GM18507 (cell line): Measurements from ENCODE around the gene CYSLTR2.

ENCODE experiments used
- DNase-seq: peaks from one replicate; pipeline ENCODE4 v3.0.0; 2011; ENCODE audit warnings: low read depth; ENCODE audit not compliant: insufficient read length; ENCODE audit errors: extremely low spot score
- FAIRE-seq: peaks from 2 replicates; lab custom pipeline; 2011; peaks lifted over from hg19 to GRCh38; lab: Jason Lieb, UNC

The CYSLTR2 gene

GRCh38 chr13:48731001-48731658, 77.4 kb downstream of the CYSLTR2 start:
- DNase-seq (no peak), FAIRE-seq (no peak)

DNA sequence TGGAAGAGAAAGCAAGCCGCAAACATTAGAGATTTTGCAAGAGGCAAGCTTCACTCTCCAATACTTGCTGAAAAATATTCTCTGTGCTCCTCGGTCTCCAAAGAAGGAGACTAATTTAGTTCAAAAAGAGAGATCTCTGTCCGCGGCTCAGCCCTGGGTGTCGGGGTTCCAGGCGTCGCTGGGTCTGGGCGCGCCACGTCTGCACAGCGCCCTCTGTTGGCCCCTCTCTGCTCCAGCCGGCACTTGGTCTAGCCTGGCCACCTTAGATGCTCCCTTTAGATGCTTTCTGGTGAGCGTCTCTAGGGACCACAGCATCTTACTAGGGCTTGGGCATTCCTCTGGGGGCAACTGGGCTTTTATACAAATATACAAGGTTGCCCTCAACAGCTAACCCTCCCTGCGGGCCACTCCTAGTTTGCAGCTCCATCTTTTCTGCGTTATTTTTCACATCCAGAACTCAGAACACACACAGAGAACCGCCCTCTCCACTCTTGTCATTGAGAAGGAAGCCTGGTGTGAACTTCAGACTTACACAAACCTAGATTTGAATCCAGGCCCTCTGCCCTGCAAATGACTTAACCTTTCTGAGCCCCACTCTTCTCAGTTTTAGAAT, 78.3 kb downstream of the CYSLTR2 start:
- FAIRE-seq (peak; percentile 84), DNase-seq (peak; percentile 29)

DNA sequence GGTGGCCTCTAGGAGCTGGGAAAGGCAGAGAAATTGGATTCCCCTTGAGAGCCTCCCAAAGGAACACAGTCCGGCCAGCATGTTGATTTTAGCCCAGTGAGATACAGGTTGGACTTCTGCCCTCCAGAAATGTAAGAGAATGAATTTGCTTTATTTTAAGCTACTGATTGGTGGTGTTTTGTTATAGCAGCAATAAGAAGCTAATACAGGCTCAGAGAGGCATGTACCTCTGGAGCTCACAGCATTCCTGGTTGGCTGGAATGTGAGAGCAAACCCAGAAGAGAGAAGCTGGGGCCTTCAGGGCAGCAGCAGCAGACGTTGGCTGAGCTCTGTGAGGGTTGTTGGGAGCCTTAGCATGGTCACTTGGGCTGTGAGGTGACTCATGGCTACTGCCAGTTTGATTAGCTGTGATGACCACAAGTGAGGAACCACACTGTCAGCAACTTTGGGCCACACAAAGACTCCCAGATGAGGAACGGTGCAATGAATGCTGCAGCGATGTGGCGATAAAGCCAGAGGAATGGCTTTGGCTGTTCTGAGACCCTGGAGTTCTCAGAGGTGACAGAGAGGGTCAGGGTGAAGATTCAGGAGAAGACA, 80.1 kb downstream of the CYSLTR2 start:
- FAIRE-seq (no peak), DNase-seq (no peak)

- DNase-seq (no peak), FAIRE-seq (no peak)
Observed at GRCh38 chr13:48735571-48735970, 81.8 kb downstream of the CYSLTR2 start.

- FAIRE-seq (no peak), DNase-seq (no peak)
Observed at GRCh38 chr13:48737689-48738088, 84.0 kb downstream of the CYSLTR2 start.

GRCh38 chr13:48738311-48738710, 84.6 kb downstream of the CYSLTR2 start:
- DNase-seq = no peak
- FAIRE-seq = no peak

GRCh38 chr13:48739386-48739964, 85.7 kb downstream of the CYSLTR2 start:
- DNase-seq (no peak), FAIRE-seq (no peak)

GRCh38 chr13:48741377-48741776, 87.6 kb downstream of the CYSLTR2 start:
- DNase-seq = no peak
- no peak for FAIRE-seq

DNA sequence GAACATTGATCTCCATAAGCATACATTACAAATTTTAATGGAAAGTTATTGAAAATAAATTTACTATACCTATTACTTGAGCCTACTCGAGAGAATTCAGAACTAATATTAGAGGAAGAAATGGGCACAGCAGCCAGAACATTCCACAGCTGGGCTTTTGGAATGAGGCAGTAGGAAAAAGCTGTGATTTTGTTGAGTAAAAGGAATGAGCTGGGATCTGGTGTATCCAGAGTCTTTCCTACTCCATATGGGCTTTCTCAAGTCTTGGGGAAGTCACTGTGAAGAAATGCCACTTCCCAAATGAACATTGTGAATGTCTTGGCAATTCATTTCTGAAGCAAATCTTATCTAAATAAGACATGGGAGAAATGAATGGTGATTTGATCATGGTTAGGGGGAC, 93.1 kb downstream of the CYSLTR2 start:
- no peak for FAIRE-seq
- DNase-seq = no peak

DNA sequence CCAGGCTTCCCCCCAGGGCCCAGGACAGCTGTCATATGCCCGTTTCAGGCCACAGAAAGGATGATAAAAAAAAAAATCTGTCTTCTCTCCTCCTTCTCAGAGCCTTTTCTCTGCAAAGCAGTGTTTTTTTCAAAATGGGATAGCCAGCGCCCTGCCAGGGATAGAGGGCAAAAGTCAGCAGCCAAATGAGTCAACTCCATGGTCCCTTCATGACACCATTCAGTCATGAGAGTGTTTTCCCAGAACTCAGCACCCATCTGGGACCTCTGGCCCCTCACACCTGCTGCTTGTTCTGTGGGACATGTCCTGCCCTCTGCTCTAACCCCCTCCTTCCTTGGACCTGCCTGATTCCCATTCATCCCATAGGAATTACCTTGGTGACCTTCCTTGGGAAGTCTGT, 95.0 kb downstream of the CYSLTR2 start:
- no peak for FAIRE-seq

GRCh38 chr13:48749144-48749543, 95.4 kb downstream of the CYSLTR2 start:
- no peak for FAIRE-seq

More for the DNA sequence above, 95.0 kb downstream of the CYSLTR2 start:
- DNase-seq = no peak

DNA sequence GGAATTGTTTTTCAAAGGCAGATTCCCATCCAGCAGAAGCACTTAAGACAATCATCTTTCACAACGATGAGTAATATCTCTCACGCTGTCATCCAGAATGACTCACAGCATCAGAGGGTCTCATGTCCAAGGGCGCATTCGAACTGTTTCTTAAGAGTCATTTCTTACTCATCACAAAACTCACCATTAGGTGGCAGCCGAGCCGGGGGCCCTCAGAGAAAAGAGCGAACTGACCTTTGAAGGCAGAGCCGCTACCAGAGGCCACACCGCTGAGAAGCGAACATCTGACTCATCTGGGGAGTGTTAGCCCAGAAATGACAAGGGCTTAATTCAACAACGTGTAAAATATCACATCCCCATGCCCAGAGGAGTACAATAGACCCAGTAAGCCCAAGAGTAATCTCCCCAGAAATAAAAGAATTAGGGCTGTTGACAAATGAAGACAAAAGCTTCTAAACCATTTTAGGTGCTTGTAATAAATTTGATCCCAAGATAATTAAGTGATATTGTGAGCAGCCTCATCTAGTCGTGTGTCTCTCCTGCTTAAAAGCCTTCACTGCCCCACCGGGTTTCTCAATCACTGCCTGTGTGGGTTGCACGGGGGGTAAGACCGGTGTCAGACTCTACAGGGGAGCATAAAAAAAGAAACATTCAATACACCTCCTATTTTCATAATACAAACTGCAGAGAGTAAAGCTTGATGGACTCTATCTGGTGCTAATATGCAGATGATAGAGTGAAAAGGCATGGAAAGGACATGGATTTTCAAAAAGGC, 96.2 kb downstream of the CYSLTR2 start:
- FAIRE-seq (peak; percentile 90), DNase-seq (peak; percentile 30)

More at GRCh38 chr13:48749144-48749543, 95.4 kb downstream of the CYSLTR2 start:
- no peak for DNase-seq

DNA sequence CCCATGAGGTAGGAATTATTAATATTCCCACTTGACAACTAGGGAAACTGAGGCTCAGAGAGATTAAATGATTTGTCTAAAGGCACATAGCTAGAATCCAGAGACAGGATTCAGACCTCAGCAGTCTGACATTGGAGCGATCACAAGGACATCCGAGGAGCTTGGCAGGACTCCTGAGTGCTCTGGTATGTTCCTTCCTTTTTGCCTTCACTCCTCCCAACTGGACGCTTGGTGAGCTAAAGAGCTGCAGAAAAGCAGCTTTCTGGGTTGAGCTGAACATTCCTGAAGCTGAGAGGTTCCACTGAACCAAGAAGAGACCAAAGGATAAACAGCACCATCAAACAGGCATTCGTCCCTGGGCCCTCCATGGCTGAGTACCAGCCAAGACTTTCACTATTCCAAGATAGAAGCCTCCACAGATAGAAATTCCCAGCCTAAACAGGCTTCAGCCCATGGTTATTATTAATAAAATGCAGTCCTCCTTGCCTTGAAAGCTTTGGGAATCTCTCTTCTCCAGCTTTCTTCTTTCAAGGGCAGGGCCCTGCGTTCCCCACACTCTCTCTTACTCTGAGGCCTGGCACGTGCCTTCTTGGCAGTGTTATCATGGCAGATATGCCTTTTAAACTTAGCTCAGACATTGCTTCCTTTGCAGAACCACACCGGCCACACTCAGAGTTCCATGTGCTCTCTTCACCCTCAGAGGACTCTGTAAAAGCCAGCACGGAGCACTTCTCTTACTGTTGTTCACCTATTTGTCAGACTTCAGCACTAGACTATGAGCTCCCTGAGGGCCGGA, 97.1 kb downstream of the CYSLTR2 start:
- no peak for DNase-seq
- no peak for FAIRE-seq

GRCh38 chr13:48760626-48761025, 106.9 kb downstream of the CYSLTR2 start:
- DNase-seq (no peak), FAIRE-seq (no peak)
